ENCODE measurements around the gene CCDC85A. TPM values are rescaled to one million over a fixed set of nuclear protein-coding genes. Genes with fewer than 3 reads are reported as not detected.

CCDC85A gene
- total and polyA plus RNA-seq, 2 of the 4 experiments (the other 2 are of a cell fraction): 1.1 to 2.2 TPM

DNA sequence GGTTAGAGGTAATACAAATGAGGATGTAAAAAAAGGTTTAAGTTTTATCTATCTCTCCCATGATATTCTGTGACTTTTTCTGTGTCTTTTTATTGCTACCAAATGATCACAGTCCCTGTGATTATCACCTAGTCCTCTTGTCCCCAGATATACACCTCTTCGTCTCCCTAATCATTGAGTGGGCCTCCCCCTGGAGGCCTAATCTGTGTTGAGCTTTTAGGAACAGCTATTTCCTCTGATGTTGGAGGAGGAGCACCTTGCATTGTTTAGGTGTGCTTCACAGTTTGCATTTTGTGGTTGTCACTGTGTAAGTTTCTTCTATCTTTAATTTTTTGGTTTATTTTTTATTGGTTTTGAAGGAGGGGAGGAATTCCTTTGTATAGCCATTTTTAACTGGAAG lies 33.3 kb downstream of the CCDC85A start:
- BruUV-seq (replicated peaks): no TSS peak
- Histone ChIP-seq H3K4ac (ENCODE audit: low read depth, low read length) (no peak overlapping the region), H2AK5ac (ENCODE audit: low read depth, low read length) (no peak overlapping the region), H3K4me2 (ENCODE audit: low read depth, low read length) (no peak overlapping the region), H3K56ac (ENCODE audit: extremely low read depth, insufficient read depth, low read length) (no peak overlapping the region), H3K36me3 (ENCODE audit: control insufficient read depth, insufficient read depth, low read length) (no peaks in the 10 kb centered on the region), H2AK9ac (replicated peaks; ENCODE audit: low read depth, low read length, poor library complexity) (no peak overlapping the region), H4K5ac (ENCODE audit: low read depth, low read length) (no peak overlapping the region), H3K9ac (ENCODE audit: low read depth, low read length) (no peak overlapping the region), H2BK5ac (ENCODE audit: low read depth, low read length, poor library complexity, severe bottlenecking) (no peak overlapping the region), H3K23ac (ENCODE audit: low read depth, low read length) (no peak overlapping the region), H3K27me3 (ENCODE audit: control insufficient read depth, insufficient read depth, low read length) (no peaks in the 10 kb centered on the region), H3K79me1 (ENCODE audit: low read depth in 1 of 2, low read length in 2 of 2) (no peaks in the 10 kb centered on the region), H4K91ac (ENCODE audit: insufficient read depth, low read depth, low read length) (no peak overlapping the region), H3K9me3 (ENCODE audit: control insufficient read depth, insufficient read depth, low read length) (no peaks in the 10 kb centered on the region), H3K14ac (replicated peaks; ENCODE audit: low read depth, low read length) (no peak overlapping the region), H4K8ac (ENCODE audit: low read depth in 2 of 2, low read length in 2 of 2) (no peak overlapping the region), H2BK20ac (ENCODE audit: low read depth, low read length) (no peak overlapping the region), H4K20me1 (ENCODE audit: insufficient read depth, low read length) (no peaks in the 10 kb centered on the region), H3K18ac (ENCODE audit: low read depth, low read length) (no peak overlapping the region), H2BK15ac (ENCODE audit: low read depth, low read length) (no peak overlapping the region), H3K27ac (ENCODE audit: insufficient read depth, low read length) (no peak overlapping the region), H2BK120ac (ENCODE audit: low read depth, low read length) (no peak overlapping the region), H3K9me1 (ENCODE audit: insufficient read depth, low read length) (no peaks in the 10 kb centered on the region), H3K4me3 (ENCODE audit: insufficient read depth, low read depth, low read length) (no peak overlapping the region), H3K4me1 (ENCODE audit: control insufficient read depth, insufficient read depth, low read length) (no peaks in the 10 kb centered on the region), H2AFZ (replicated peaks; ENCODE audit: low read length, poor library complexity) (no peak overlapping the region)
- ChIA-PET POLR2A (ENCODE audit: unreplicated experiment) (interaction anchor here (0.6 kb wide), 1 partner anchor 1087 kb away, joined by 3 read pairs; no protein-coding TSS in a partner anchor), CTCF (no interaction called here)
- ATAC-seq (ENCODE audit: low read depth) (no peak), DNase-seq (no peak)
- dilution Hi-C loops (cut with HindIII; ENCODE audit: low sequenced_read_pairs, unreplicated experiment): no loop called here
- no peak for TF ChIP-seq POLR2A (IDR thresholded peaks at IDR 0.05; ENCODE audit: low read depth, low read length)
- TF ChIP-seq, protein P1, sequence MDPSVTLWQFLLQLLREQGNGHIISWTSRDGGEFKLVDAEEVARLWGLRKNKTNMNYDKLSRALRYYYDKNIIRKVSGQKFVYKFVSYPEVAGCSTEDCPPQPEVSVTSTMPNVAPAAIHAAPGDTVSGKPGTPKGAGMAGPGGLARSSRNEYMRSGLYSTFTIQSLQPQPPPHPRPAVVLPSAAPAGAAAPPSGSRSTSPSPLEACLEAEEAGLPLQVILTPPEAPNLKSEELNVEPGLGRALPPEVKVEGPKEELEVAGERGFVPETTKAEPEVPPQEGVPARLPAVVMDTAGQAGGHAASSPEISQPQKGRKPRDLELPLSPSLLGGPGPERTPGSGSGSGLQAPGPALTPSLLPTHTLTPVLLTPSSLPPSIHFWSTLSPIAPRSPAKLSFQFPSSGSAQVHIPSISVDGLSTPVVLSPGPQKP (IDR thresholded peaks at IDR 0.05; ENCODE audit: borderline replicate concordance, low read depth, low read length): no peak
- no peak for TF ChIP-seq RAD21 (IDR thresholded peaks at IDR 0.05; ENCODE audit: low read length)
- TF ChIP-seq MAZ (IDR thresholded peaks at IDR 0.05; ENCODE audit: borderline replicate concordance, low read depth, low read length): no peak
- no peak for TF ChIP-seq RCOR1 (IDR thresholded peaks at IDR 0.05; ENCODE audit: insufficient replicate concordance, low read length)
- TF ChIP-seq NFE2L2 (IDR thresholded peaks at IDR 0.05; ENCODE audit: low read depth, low read length): no peak
- TF ChIP-seq RFX5 (IDR thresholded peaks at IDR 0.05; ENCODE audit: low read depth, low read length): no peak
- TF ChIP-seq MAFK (IDR thresholded peaks at IDR 0.05; ENCODE audit: low read depth, low read length): no peak
- TF ChIP-seq MXI1 (IDR thresholded peaks at IDR 0.05; ENCODE audit: borderline replicate concordance, low read depth, low read length): no peak
- TF ChIP-seq, protein P2, sequence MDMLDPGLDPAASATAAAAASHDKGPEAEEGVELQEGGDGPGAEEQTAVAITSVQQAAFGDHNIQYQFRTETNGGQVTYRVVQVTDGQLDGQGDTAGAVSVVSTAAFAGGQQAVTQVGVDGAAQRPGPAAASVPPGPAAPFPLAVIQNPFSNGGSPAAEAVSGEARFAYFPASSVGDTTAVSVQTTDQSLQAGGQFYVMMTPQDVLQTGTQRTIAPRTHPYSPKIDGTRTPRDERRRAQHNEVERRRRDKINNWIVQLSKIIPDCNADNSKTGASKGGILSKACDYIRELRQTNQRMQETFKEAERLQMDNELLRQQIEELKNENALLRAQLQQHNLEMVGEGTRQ (IDR thresholded peaks at IDR 0.05; ENCODE audit: low read depth, low read length): no peak
- no peak for TF ChIP-seq CHD1 (IDR thresholded peaks at IDR 0.05; ENCODE audit: low read depth, low read length)
- no peak for TF ChIP-seq FOS (IDR thresholded peaks at IDR 0.05; ENCODE audit: low read depth, low read length)
- TF ChIP-seq, protein P3, sequence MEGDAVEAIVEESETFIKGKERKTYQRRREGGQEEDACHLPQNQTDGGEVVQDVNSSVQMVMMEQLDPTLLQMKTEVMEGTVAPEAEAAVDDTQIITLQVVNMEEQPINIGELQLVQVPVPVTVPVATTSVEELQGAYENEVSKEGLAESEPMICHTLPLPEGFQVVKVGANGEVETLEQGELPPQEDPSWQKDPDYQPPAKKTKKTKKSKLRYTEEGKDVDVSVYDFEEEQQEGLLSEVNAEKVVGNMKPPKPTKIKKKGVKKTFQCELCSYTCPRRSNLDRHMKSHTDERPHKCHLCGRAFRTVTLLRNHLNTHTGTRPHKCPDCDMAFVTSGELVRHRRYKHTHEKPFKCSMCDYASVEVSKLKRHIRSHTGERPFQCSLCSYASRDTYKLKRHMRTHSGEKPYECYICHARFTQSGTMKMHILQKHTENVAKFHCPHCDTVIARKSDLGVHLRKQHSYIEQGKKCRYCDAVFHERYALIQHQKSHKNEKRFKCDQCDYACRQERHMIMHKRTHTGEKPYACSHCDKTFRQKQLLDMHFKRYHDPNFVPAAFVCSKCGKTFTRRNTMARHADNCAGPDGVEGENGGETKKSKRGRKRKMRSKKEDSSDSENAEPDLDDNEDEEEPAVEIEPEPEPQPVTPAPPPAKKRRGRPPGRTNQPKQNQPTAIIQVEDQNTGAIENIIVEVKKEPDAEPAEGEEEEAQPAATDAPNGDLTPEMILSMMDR (conservative IDR thresholded peaks at IDR 0.05; ENCODE audit: low read depth, low read length): no peak
- no peak for TF ChIP-seq SMC3 (IDR thresholded peaks at IDR 0.05; ENCODE audit: low read depth, low read length)
- TF ChIP-seq BHLHE40 (IDR thresholded peaks at IDR 0.05; ENCODE audit: low read depth, low read length): no peak
- TF ChIP-seq CEBPB (IDR thresholded peaks at IDR 0.05; ENCODE audit: low read depth, low read length): no peak
- WGBS, 2 experiments (ENCODE audit: extremely low coverage in 2 of 2, insufficient read length in 1 of 2): no CpG with 5 or more reads among the region's 1 CpG
- intact Hi-C loops (cut with micrococcal nuclease): no loop called here
- in situ Hi-C loops (cut with MboI; ENCODE audit: low sequenced_read_pairs): no loop called here

Measured in IMR-90 (cell line).